Endometrial microvascular endothelial cells (primary cell): ENCODE data around the gene CCDC142. TPM values are rescaled to one million over a fixed set of nuclear protein-coding genes. Genes with fewer than 3 reads are reported as not detected.

Source experiments
- in situ Hi-C: cut with HindIII; loops from 2 replicates; pipeline ENCODE4 v1.10.0; 2017; ENCODE audit warnings: low sequenced_read_pairs, low pct_unique_long_range_greater_than_20kb; ENCODE audit errors: inconsistent ontology term
- total RNA-seq: library from RNA; depleted of rRNA; stranded (reverse); fragments of >200 nt; gene quantifications from one replicate; pipeline ENCODE4 v1.2.3, GENCODE V29; 2015; ENCODE audit errors: inconsistent ontology term

Gene CCDC142
- total RNA-seq, 1 donor from 2014 or later, result 7.1 TPM

GRCh38 chr2:74514368-74515270 is 31.8 kb upstream of the CCDC142 start, which contains the start of gene TLX2:
Gene TLX2 (plus strand): TSS chr2:74514450. CDS start chr2:74514807, 357 bp downstream.
- in situ Hi-C loops, result no loop called here

DNA sequence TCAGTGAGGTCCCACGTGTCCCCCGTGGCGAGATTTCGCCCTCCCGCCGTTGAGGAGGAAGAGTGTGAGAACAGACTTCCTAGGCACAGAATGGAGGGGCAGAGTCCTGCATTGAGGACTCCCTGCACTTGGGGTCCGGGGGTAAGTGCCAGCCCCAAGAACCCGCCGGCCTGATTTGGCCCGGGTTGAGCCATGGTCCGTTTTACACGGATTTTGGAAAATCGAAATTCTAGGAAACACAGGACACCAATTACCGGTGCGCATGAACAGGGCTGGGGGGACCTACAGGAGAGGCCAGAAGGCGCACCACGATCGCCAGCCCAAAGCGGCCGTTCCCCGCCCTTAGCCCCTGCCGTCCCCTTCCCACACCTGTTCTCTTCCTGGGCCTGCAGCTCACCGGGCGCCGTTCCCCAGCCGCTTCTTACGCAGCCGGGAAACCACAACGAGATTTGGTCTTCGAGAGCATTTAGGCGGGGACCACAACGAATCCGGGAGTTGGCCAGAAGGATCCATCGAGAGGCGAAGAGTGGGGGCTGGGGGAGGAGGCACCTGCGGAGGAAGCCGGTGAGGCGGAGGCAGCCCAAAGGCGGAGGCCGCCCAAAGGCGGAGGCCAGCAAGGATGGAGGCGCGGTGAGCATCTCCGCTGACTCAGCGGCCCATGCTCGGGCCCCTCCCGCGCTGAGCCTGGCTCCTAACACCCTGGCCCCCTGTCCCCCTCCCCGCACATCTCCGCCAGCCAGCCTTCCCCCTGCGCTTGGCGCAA is 31.0 kb upstream of the CCDC142 start:
- in situ Hi-C loops, result no loop called here

DNA sequence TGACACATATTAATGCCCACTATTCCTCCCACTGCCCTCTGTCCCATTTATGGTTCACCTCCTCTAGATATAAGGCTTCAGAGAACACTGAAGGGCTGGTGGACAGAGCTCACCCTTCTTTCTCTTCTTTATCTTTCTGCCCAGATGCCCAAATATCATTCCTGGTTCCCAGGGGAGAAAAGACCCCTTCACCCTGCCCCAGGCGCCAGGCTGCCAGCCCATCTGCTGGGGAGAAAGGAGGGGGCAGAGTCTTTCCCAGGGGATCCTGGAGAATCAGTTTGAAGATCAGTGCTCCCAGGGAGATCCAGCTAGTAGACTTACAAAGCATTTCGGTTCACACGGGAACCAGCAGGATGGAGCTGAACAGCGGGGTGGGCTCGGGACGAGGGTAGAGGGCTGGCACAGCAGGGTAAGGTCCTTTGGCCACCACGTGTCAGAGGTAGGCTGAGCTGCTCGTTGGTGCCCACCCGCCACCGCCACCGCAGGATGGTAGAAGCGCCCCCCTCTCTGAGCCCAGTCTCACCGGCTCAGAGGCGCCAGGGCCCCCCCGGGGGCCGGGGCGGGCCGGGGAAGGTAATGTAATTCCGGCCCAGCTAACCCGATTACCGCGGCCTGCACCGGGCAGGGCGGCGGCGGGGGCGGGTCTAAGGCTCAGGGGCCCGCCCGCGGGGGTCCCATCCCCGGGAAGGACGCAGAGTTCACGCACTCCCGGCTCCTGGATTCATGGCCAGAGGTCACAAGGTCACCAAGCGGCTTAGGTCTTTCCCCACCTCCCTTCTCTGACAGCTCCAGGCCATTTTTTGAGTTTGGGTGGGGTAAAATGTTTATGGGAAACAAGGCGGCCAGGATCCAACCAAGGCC is 30.2 kb upstream of the CCDC142 start:
- in situ Hi-C loops, result no loop called here

DNA sequence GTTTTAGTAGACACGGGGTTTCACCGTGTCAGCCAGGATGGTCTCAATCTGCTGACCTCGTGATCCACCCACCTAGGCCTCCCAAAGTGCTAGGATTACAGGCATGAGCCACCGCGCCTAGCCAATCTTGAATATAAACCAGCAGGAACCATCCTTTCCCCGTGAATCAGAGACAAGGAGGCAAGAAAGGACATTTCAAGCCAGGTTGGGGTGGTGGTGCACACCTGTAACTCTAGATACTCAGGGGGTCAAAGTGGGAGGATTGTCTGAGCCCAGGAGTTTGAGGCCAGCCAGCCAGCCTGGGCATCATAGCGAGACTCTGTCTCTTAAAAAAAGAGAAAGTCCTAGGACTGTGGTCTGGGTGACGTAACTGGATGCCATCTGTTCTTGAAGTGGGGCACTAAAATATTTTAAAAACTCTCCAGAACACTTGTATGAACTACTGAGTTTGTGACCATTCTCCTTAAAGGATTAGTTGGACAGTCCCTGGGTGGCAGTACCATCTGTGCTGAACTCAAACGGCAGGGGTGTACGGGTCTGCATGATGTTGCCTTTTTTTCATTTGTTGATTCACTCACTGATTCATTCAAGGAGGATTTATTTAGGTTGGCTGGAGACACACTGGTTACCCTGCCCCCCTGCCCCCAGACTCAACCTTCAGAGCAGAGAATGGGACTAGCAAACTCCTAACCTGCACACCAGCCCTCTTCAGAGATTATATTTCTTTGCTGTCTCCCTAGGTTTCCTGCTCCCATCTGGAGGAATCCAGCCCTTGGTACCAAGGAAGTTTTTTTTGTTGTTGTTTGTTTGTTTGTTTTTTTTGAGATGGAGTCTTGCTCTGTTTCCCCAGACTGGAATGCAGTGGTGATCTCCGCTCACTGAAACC is 28.5 kb upstream of the CCDC142 start:
- in situ Hi-C loops, result no loop called here

- in situ Hi-C loops, result no loop called here
These were observed 27.5 kb upstream of the CCDC142 start for GRCh38 chr2:74510272-74510671.

DNA sequence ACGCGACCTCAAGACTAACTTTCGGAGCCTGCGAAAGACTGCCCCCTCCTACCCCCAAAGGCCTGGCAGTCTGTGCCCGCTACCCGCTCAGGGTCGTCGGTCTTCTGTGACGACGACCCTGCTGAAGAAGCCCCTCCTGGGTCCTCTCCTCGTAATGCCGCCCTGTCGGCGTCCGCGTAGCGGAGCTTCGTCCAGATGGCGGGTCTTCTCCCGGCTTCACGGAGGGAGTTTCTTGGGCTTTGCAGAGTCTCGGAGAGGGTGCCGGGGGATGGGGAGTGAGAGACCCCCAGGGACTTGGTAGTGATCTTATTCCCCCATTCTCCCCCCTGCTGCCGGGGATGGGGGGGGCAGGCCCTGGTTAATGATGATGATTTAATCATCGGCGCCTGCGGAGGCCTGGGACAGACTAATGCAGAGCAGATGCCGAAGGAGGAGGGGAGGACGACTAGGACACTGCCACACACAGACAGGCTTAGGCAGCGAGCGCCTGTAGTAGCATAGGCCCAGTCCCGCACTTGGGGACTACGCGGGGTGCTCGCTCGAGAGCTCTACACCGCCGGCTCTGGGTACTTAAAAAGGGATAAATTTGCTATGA is 25.2 kb upstream of the CCDC142 start:
- in situ Hi-C loops, result no loop called here

DNA sequence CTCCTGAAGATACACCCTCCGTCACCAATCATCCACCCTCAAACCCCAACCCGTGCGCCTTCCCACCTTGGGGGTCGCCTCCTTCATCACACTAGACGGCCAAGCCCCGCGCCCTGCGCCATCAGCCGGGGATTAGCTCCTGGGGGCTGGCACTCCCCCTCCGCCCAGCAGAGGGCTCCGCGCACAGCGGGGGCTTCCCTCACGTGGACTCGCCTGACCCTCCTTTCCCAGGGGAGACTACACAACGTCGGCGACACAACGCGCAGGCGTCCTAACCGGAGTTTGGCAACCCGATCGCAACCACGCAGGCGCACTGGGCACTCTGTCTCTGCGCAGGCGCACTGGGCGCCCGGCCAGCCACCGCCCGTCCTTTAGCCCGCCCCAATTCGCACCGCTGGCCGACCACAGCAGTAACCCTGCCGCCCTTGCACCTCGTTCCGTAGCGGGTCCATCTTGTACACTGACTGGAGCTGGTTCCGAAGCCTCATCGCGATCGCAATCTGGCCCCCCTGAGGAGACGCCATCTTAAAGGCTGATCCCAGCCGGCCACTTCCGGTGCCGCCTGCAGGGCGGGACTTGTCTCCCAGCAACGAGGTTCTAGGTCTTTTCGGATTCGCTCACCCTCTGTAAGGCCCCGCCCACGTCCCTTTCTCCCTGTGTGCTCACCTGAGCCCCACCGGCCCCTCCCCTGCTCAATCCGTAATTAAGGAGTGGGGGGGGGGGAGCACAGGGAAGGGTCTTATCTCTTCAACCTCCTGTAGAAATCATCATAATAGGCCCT is 24.5 kb upstream of the CCDC142 start, which contains the start of gene PCGF1:
Gene PCGF1, minus strand, starts transcription at position 551 of the 781 bp plus-strand sequence. Its CDS starts 27 bp downstream, at position 524.
- in situ Hi-C loops, result no loop called here

DNA sequence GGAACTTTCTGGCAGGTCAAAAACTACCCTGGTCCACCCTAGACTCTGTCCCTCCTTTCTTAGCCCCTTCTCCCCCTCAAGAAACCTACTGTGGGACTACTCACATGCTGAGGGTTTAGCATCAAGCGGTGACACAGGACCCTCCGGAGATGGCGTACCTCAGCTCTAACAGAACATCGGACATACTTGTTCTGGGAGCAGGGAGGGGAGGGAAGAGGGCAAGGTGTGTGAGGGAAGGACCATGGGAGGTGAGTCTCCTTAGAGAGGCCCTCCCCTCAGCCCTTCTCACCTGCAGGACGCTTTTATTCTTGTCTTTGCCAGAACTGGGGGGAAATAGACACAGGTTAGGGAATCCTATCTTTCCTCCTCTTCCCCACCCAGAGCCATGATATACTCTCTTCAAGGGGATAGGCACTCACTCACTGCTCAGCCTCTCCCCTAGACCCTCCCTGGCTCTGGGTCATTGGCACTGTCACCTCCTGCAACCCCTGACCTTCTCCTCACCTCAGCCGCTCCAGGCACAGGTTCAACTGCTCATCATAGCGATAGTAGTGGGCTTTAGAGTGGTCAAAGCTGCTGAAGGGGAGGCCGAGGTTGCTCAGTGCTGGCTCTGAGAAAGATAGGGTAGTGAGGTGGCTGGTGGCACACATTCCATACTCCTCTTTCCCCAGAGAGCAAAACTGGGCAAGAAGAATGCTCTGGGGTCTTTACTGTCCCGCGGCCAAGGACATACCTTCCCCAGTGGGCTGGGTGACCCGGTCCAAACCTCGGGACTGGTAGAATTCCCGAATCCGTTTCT is 22.8 kb upstream of the CCDC142 start:
- in situ Hi-C loops, result no loop called here

DNA sequence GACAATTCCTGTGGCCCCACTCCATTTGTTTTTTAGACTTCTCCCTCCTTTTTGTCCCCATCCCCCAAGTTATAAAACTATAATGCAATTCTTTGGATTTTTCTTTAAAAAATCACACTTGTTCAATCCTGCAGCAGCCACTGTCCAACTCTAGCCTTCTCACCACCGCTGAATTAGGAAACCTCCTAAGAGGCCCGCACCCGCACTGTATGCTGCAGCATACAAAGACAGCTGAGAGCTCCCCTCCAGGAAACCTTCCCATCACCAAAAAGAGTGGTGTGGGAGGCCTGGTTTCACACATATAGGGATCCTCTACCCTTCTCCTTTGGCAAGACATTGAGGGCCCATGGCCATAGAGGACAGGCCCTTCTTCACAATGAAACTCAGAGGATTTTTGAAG is 21.8 kb upstream of the CCDC142 start:
- in situ Hi-C loops, result no loop called here

DNA sequence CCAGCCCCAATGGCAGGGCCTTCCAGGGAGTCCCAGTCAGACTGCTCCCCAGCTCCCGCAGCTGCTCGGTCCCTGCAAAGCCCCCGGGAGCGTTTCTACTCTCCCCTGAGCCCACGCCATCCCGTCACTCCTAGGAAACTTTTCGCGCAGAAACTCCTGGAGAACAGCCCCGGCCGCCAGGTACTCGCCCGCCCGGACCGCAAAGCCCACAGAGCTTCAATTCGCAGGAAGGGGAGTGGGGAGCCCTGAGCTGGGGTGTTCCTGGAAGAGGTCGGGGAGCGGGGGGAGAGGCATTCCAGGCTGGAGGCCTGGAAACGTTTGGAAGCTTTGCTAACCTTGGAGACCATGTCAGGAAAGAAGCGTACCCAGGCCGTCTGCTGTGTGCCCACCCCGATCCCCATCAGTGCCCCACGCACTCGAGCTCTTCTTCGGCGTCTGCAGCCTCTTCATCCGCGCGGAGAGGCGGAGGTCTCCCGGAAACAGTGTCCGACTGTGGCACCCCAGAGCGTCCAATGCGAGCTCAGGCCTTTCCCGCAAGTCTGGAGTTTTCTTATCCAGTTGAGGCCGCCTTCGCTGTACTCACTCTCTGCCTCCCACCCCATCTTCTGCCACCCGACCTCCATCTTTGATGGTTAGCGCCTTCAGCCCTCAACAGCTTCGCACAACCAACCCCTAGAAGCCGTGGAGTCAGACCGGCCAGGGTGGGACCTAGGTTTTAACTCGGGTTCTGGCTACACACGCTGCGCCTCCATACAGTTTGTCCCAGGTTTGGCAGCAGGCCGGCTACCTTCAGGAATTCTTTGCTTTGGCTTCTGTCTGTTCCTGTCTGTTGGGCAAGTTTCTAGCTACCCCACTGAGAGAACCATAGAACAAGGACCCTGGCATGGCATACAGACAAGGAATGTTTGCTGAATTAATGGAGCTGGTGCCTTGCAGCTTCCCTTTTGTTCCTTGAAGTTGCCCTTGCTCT is 21.0 kb upstream of the CCDC142 start:
- in situ Hi-C loops, result no loop called here

GRCh38 chr2:74502720-74503505 is 20.1 kb upstream of the CCDC142 start:
- in situ Hi-C loops, result no loop called here

DNA sequence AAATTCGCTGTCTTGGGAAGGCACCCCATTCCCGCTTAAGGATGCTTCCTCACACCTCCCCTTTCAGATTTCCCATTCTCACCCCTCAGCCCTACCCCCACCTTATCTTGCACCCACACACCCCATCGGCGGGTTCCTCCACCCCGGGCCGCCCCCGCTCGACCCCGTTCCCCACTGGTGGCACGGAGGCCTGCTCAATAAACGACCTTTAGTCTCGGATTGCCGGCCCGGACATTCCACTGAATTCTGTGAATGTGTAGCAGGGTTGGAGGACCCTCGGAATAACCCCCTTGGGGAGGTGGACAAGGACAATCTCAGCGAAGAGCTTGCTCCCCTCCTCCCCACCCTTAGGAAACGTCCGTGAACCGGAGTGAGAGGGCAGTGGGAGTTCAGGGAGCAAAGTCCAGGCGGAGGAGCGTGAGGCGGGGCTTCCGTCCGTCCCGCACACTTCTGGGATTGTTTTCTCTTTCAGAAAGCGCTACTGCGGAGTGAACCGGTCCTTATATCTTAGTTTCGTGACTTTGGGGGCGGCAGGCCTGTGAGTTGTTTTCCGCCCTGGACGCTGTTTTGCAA is 19.4 kb upstream of the CCDC142 start:
- in situ Hi-C loops, result no loop called here

DNA sequence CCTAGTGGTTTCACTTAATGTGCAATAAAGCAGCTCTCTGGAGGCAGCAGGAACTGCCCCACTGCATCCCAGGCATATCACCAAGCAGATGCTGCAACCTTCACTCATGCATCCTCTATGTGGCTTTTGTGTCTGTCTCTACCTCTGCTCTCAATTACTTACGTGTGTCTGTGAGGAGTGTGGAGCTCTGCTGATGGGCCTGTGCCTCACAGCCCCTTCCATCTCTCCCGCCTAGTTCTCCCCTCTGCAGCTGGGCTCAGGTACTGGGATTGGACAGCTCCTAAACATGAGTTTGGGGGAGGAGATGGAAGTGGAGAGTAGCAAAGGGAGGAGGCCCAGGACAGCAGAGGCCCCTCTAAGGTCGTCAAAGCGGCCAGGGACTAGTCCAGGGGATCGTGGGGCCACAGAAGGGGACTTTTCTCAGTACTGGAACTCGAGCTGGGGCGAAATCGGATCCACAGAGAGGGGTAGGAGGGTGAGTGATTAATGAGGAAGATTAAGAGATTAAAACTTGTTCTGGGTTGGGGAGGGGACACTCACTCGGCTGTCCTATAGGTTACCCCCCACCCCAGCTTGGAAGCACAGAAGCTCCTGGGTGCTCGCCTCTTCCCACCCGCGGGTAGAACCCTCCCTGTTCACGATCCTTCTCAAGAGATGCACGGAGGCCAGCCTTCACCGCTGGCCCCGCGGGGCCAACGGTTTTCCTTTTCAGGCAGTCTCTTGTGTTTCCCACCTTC is 18.7 kb upstream of the CCDC142 start:
- in situ Hi-C loops, result no loop called here

DNA sequence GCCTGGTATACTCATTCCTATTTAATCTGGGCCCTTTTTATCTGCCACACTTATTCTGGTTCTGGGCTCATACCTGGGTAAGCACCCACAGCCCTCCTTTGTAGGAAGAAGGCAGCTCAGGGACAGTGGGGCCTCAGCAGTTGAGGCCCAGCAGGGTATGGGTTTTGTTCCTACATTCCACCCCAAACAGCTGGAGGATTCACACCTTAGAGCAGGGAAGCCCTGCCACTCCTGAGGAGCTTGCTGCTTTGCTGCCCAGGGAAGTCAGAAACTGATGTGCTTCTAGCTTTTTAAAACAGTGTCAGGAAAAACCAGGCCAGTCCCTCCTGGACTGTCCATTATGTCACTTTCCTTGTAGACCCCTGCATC is 17.8 kb upstream of the CCDC142 start:
- in situ Hi-C loops, result no loop called here
